Endodermal cell (in vitro differentiated cells): Measurements from ENCODE around the gene AXIN1. TPM values are rescaled to one million over a fixed set of nuclear protein-coding genes. Genes with fewer than 3 reads are reported as not detected.
"Not testable (repeated sequence)": the region's sequence is repeated elsewhere in the genome, so short reads cannot be mapped to it uniquely, and the experiment has no call there.

ENCODE experiments used
- DNase-seq: peaks from one replicate; pipeline ENCODE4 v3.0.0-alpha.2; 2017
- H3K27ac ChIP-seq: 2 replicates; pipeline ENCODE4 v1.5.1; 2013; ENCODE audit warnings: mild to moderate bottlenecking, low read depth, low read length, moderate library complexity
- H3K27me3 ChIP-seq: 2 replicates; pipeline ENCODE4 v1.6.1; 2013; ENCODE audit warnings: mild to moderate bottlenecking, low read length, moderate library complexity; ENCODE audit not compliant: insufficient read depth, control insufficient read depth, poor library complexity, severe bottlenecking
- H3K36me3 ChIP-seq: 2 replicates; pipeline ENCODE4 v1.7.0; 2013; ENCODE audit warnings: mild to moderate bottlenecking, low read length, moderate library complexity; ENCODE audit not compliant: control insufficient read depth, insufficient read depth
- H3K4me1 ChIP-seq: one replicate; pipeline ENCODE4 v1.7.0; 2013; ENCODE audit warnings: low read length; ENCODE audit not compliant: control insufficient read depth, insufficient read depth
- H3K4me3 ChIP-seq: 2 replicates; pipeline ENCODE4 v1.5.1; 2013; ENCODE audit warnings: mild to moderate bottlenecking, low read length, moderate library complexity
- H3K9ac ChIP-seq: 2 replicates; pipeline ENCODE4 v1.6.1; 2013; ENCODE audit warnings: mild to moderate bottlenecking, low read length, moderate library complexity; ENCODE audit not compliant: poor library complexity, severe bottlenecking; ENCODE audit errors: extremely low read depth
- H3K9me3 ChIP-seq: 2 replicates; pipeline ENCODE4 v1.6.1; 2013; ENCODE audit warnings: mild to moderate bottlenecking, low read length, moderate library complexity; ENCODE audit not compliant: control insufficient read depth
- H3K27ac Mint-ChIP-seq: 2 replicates; pipeline ENCODE4 v1.8.0; 2020; ENCODE audit warnings: mixed read lengths
- H3K27me3 Mint-ChIP-seq: 2 replicates; pipeline ENCODE4 v1.8.0; 2021; ENCODE audit warnings: mild to moderate bottlenecking, mixed read lengths; ENCODE audit not compliant: insufficient read depth
- H3K36me3 Mint-ChIP-seq: 2 replicates; pipeline ENCODE4 v1.8.0; 2020; ENCODE audit warnings: low read depth, mixed read lengths
- H3K4me1 Mint-ChIP-seq: 2 replicates; pipeline ENCODE4 v1.8.0; 2020; ENCODE audit warnings: mixed read lengths
- H3K4me3 Mint-ChIP-seq: 2 replicates; pipeline ENCODE4 v1.8.0; 2020; ENCODE audit warnings: mild to moderate bottlenecking, moderate library complexity, mixed read lengths
- H3K9me3 Mint-ChIP-seq: 2 replicates; pipeline ENCODE4 v1.8.0; 2020; ENCODE audit warnings: mild to moderate bottlenecking, mixed read lengths
- WGBS, 2 experiments: methylation state at CpG; one replicate each; pipeline versions ENCODE4 v1.1.5 to v1.1.7; 2013; ENCODE audit warnings: missing lambda C conversion rate in 2 of 2, mixed read lengths in 1 of 2; ENCODE audit not compliant: insufficient coverage in 1 of 2, insufficient read length in 1 of 2; 5-methylcytosine and 5-hydroxymethylcytosine counted together
- total RNA-seq, 2 donors: library from RNA; stranded (reverse); fragmentation: NEBNext Ultra II Directional in 1 of 2; extraction: Animal tissue kit (Norgen Biotek cat#: 25700) in 1 of 2; gene quantifications; 2 replicates in 1 of 2; 3 replicates in 1 of 2; pipeline ENCODE4 v1.2.1, GENCODE V29; 2021
- TF ChIP-seq, protein P1 (sequence below): fragments of 200-600 bp; sonication (generic); conservative IDR thresholded peaks from 2 replicates; pipeline ENCODE4 v1.5.0; 2021; ENCODE audit warnings: antibody characterized with exemption, mild to moderate bottlenecking

The AXIN1 gene
- total RNA-seq, 2 donors from 2014 or later = 36.5 to 37.3 TPM

DNA sequence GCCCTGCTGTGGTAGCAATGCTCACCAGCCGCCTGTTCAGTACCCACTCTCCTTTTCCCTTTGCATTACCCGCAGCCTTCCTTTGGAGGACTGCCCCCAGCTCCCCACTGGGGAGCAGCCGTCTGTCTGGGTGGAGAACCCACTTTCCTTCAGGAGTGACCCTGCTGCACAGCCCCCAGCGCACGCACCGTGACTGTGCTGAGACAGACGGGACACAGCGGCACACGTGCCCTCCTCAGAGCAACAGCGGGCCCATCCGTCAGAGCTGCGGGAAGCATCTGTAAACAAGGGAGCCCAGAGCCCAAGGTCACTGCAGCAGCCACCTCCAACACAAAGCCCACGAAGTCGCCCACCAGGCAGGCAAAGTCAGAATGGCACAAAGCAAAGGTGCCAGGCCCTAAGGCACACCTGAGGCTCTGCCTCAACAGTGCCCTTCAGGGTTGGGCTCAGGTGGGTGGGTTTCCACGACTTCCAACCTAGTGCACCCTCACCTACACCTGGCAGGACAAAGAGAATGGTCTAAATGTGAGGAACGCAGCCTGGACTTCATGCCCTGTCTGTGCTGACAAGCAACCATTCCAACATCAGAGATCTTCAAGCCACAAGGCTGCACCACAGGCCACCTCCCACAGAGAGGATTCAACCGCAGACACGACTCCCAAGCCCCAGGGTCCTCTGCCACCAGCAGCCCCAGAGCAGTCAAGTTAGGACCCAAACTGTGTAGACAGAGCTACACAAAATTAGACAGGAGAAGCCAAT, 9.9 kb downstream of the AXIN1 start:
- Histone ChIP-seq H3K4me3 (no peak overlapping the region), H3K9me3 (peaks cover 13% of the 10 kb centered on the region), H3K9ac (no peak overlapping the region), H3K4me1 (no peaks in the 10 kb centered on the region), H3K27ac (peak overlapping the region; percentile 17), H3K36me3 (peaks cover 47% of the 10 kb centered on the region), H3K27me3 (no peaks in the 10 kb centered on the region)
- H3K9me3 Mint-ChIP-seq = peaks cover 6% of the 10 kb centered on the region
- 91 to 93% methylated on average over 10 to 18 of the region's 18 CpGs for WGBS, 2 experiments
- H3K4me3 Mint-ChIP-seq = no peak overlapping the region
- H3K36me3 Mint-ChIP-seq = peaks cover 56% of the 10 kb centered on the region
- H3K27ac Mint-ChIP-seq = peak overlapping the region; percentile 75
- DNase-seq = no peak
- H3K4me1 Mint-ChIP-seq = peaks cover 9% of the 10 kb centered on the region
- H3K27me3 Mint-ChIP-seq = no peaks in the 10 kb centered on the region
- TF ChIP-seq, protein P1, sequence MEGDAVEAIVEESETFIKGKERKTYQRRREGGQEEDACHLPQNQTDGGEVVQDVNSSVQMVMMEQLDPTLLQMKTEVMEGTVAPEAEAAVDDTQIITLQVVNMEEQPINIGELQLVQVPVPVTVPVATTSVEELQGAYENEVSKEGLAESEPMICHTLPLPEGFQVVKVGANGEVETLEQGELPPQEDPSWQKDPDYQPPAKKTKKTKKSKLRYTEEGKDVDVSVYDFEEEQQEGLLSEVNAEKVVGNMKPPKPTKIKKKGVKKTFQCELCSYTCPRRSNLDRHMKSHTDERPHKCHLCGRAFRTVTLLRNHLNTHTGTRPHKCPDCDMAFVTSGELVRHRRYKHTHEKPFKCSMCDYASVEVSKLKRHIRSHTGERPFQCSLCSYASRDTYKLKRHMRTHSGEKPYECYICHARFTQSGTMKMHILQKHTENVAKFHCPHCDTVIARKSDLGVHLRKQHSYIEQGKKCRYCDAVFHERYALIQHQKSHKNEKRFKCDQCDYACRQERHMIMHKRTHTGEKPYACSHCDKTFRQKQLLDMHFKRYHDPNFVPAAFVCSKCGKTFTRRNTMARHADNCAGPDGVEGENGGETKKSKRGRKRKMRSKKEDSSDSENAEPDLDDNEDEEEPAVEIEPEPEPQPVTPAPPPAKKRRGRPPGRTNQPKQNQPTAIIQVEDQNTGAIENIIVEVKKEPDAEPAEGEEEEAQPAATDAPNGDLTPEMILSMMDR = no peak

DNA sequence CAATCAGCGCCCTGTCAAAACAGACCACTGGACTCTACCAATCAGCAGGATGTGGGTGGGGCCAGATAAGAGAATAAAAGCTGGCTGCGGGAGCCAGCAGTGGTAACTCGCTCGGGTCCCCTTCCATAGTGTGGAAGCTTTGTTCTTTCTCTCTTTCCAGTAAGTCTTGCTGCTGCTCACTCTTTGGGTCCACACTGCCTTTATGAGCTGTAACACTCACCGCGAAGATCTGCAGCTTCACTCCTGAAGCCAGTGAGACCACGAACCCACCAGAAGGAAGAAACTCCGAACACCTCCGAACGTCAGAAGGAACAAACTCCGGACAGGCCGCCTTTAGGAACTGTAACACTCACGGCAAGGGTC, 10.6 kb downstream of the AXIN1 start:
- peaks cover 41% of the 10 kb centered on the region for H3K36me3 ChIP-seq
- H3K9me3 Mint-ChIP-seq = not testable (repeated sequence)

DNA sequence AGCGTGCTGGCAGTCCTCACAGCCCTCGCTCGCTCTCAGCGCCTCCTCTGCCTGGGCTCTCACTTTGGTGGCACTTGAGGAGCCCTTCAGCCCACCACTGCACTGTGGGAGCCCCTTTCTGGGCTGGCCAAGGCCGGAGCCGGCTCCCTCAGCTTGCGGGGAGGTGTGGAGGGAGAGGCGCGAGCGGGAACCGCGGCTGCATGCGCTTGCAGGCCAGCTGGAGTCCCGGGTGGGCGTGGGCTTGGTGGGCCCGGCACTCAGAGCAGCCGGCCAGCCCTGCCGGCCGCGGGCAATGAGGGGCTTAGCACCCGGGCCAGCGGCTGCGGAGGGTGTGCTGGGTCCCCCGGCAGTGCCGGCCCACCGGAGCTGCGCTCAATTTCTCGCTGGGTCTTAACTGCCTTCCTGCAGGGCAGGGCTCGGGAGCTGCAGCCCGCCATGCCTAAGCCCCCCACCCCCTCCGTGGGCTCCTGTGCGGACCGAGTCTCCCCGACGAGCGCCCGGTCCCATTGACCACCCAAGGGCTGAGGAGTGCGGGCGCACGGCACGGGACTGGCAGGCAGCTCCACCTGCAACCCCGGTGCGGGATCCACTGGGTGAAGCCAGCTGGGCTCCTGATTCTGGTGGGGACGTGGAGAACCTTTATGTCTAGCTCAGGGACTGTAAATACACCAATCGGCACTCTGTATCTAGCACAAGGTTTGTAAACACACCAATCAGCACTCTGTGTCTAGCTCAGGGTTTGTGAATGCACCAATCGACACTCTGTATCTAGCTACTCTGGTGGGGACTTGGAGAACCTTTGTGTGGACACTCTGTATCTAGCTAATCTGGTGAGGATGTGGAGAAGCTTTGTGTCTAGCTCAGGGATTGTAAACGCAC, 11.2 kb downstream of the AXIN1 start:
- not testable (repeated sequence) for H3K4me3 Mint-ChIP-seq
- 94 to 97% methylated on average over 23 to 45 of the region's 47 CpGs for WGBS, 2 experiments

More for the DNA sequence above, 10.6 kb downstream of the AXIN1 start:
- Mint-ChIP-seq H3K27ac (peak overlapping the region; percentile 50), H3K36me3 (peaks cover 52% of the 10 kb centered on the region)
- peaks cover 13% of the 10 kb centered on the region for H3K9me3 ChIP-seq
- WGBS, 2 experiments = 92% methylated on average over 9 to 12 of the region's 13 CpGs
- not testable (repeated sequence) for H3K9ac ChIP-seq, H3K4me3 ChIP-seq, DNase-seq, H3K27me3 Mint-ChIP-seq, H3K4me1 ChIP-seq, H3K4me3 Mint-ChIP-seq, H3K4me1 Mint-ChIP-seq, H3K27me3 ChIP-seq, H3K27ac ChIP-seq

More for the DNA sequence above, 11.2 kb downstream of the AXIN1 start:
- peaks cover 48% of the 10 kb centered on the region for H3K36me3 Mint-ChIP-seq
- H3K36me3 ChIP-seq = peaks cover 34% of the 10 kb centered on the region
- H3K27me3 ChIP-seq, H3K27ac ChIP-seq, H3K4me1 Mint-ChIP-seq, H3K27ac Mint-ChIP-seq, DNase-seq, H3K4me3 ChIP-seq, H3K4me1 ChIP-seq, H3K27me3 Mint-ChIP-seq, H3K9ac ChIP-seq, H3K9me3 Mint-ChIP-seq: not testable (repeated sequence)
- H3K9me3 ChIP-seq = peaks cover 13% of the 10 kb centered on the region
